ENCODE results near the gene EPHA7. TPM values are rescaled to one million over a fixed set of nuclear protein-coding genes. Genes with fewer than 3 reads are reported as not detected.

The EPHA7 gene
- polyA plus RNA-seq, 3 donors = 0.05 to 0.22 (median 0.06) TPM

DNA sequence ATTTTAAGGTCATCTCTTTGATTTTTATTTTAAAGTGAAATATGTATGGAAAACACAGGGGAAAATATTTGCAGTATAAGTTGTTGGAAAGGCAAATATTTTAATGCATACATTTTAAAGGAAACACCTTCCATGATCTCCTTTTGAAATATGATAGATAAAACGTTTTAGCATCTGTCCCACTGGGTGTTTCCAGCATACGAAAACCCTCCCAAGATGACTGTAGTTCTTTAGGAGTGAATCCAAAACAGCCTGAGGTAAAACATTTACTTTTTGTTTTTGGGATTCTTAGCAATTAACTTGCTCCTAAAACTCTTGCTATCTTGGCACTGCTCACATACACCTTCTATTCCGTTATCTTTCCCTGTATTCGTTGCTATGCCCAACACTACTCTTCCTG, 210.0 kb downstream of the EPHA7 start:
- H3K27ac ChIP-seq (ENCODE audit: low read depth, low read length) = no peak overlapping the region
- WGBS, 3 donors = 54 to 75% (median 55%) methylated on average over 4 of the region's 4 CpGs

DNA sequence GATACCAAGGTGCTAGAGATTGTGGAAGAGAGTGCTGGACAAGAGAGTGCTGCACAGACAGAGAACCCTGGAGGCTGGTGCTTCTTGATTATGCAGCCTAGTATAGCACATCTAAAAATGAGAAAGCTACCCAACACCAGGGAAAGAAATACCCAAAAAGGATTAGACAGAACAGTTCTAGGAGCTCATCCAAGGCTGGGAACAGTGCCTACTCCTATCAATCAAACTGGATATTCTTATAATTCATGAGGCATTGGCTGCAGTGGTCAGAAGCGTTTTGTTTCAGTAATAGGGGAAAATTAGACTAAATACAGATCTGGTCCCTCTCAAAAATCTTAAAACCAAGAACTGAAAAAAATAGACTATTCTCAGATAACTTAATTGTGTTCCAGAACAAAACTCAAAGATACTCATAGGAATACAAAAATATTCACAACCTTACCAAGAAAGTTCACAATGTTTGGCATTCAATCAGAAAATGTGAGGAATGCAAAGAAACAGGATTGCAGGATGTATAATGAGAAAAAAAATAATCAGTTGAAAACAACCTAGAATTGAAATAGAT, 222.9 kb downstream of the EPHA7 start:
- WGBS, 3 donors = 50 to 75% (median 58%) methylated on average over 1 of the region's 1 CpG
- H3K27ac ChIP-seq (ENCODE audit: low read depth, low read length) = no peak overlapping the region

GRCh38 chr6:93194480-93194879, 224.9 kb downstream of the EPHA7 start:
- H3K27ac ChIP-seq (ENCODE audit: low read depth, low read length) = no peak overlapping the region

GRCh38 chr6:93193868-93194267, 225.5 kb downstream of the EPHA7 start:
- WGBS, 3 donors = 66 to 83% (median 72%) methylated on average over 2 of the region's 2 CpGs
- H3K27ac ChIP-seq (ENCODE audit: low read depth, low read length) = no peak overlapping the region
